Stimulated activated naive CD8-positive, alpha-beta T cell treated with anti-CD3 and anti-CD28 coated beads, Interleukin-15, Interleukin-2, amounts not matched to agents 100 U/mL and 50 U/mL, for 24 hours (primary cell): Measurements from ENCODE around the gene TMED7.

Source experiments
- ATAC-seq: fragments of 150-1000 bp; cut with Tn5 transposase; one replicate; pipeline ENCODE4 v1.10.0; 2021
- DNase-seq: peaks from one replicate; pipeline ENCODE4 v3.0.0; 2021

The TMED7 gene

DNA sequence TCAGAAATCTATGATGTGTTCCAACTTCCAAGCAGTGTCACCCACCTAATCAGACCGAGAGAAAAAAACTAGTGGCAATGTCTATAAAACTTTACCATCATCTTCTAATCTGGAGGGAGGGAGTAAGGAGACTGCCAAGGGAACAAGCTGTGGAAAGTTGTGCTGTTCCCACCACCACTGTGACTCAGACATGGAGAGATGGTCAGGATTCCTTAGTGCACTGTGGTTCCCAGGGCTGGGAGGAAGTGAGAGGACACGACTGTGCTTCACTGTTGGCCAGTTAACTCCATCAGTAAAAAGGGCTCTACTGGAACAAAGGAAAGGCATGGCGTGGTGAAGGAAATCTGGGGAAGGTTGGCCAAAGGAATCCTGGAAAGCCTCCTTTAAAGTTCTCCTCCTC, 42.4 kb downstream of the TMED7 start:
- DNase-seq = no peak
- ATAC-seq = no peak

DNA sequence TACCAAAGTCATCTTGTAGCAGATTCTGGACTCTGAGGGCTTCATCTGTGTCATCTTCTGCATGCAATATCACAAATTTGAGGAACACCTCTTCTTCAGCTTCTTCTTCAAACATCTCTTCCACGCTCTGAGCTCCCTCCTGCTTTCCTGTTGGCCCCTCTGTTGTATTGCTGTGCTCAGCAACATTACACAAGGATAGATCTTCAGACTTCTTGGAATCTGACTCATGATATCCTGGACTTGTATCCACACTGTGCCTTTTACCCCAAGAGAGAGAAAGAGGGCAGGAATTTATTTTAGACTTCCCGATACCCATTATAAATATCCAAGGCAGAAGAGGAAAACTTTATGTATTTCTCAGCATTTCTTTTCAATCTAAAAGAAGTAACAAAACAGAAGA, 44.9 kb downstream of the TMED7 start:
- no peak for ATAC-seq
- no peak for DNase-seq

DNA sequence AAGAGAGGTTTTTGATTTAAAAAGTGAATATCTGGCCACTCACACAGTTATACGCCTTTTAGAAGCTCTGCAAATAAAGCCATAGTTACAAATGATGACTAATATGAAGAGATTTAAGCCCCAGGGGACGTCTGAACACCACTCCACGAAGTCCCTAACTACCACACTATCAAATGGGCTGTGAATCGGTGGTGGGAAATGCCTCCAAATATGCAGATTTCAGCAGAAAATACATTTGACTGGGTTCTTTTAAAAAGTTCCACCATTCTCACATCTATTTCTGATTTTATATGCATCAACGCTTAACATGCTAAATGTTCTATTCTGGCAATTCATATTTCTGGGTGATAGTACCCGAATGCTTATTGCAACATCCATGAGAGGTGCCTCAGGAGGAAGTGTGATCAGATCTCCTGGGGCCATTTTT, 46.1 kb downstream of the TMED7 start:
- DNase-seq (no peak), ATAC-seq (no peak)

DNA sequence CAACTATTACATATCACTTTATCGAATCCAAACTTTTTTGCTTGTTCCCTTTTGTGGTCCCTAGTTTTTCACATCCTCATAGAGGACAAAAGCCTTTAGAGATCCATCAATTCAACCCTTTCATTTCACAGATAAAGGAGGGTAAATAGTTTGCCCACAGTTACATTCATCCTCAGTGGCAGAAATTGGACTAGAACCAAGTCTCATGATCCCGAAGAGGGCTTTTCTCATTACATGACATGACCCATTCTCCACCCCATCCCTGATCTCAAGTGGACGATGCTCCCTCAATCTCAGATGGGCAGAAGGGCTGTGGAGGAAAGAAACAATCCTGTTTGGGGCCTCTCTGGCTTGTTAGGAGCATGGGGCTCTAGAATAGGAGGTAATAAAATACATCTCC, 46.6 kb downstream of the TMED7 start:
- DNase-seq = no peak
- ATAC-seq = no peak

DNA sequence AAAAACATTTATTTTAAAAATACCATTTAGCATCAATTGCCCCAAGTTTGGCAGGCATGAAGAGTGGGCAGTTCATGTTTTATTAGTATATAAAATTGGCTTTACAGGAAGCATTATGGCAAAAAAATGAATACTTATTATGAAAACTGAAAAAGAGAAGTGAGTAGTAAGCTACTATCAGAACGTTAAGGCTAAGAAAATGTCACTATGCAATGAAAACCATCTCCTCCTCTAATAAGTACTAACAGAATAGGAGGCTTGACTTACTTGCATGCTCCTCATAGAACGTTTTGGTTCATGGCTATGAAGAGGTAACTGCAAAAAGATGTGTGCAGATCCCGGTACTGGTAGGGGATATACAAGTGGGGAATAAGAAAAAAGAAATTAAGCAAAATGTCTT, 47.2 kb downstream of the TMED7 start:
- ATAC-seq (no peak), DNase-seq (no peak)

DNA sequence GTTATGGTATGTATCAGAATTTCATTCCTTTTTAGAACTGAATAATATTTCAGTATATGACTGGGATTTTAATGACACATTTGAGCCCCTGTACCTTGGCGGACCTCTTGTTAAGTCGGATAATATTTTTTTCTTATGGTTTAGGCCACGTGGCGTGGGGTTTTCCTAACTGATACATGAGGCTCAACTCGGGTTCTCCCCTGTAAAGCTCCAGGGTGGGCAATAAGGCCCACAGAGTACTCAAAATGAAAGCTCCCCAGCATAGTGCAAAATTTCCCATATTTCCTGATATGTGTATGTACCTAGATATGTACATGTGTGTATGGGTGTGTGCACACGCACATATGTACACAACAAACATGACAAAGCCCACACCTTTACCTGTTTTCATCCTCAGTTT, 48.1 kb downstream of the TMED7 start:
- no peak for ATAC-seq
- DNase-seq = peak; percentile 7

DNA sequence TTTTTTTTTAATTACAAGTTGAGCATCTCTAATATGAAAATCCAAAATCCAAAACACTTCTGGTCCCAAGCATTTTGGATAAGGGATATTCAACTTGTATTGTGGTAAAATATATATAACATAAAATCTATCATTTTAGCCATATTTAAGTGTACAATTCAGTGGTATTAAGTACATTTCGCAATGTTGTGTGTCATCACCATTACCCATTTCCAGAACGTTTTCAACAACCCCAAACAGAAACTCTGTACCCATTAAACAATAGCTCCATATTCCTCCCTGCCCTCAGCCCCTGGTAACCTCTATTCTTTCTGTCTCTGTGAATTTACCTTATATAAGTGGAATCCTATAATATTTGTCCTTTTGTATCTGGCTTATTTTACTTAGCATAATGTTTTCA, 48.5 kb downstream of the TMED7 start:
- no peak for ATAC-seq
- DNase-seq = no peak

DNA sequence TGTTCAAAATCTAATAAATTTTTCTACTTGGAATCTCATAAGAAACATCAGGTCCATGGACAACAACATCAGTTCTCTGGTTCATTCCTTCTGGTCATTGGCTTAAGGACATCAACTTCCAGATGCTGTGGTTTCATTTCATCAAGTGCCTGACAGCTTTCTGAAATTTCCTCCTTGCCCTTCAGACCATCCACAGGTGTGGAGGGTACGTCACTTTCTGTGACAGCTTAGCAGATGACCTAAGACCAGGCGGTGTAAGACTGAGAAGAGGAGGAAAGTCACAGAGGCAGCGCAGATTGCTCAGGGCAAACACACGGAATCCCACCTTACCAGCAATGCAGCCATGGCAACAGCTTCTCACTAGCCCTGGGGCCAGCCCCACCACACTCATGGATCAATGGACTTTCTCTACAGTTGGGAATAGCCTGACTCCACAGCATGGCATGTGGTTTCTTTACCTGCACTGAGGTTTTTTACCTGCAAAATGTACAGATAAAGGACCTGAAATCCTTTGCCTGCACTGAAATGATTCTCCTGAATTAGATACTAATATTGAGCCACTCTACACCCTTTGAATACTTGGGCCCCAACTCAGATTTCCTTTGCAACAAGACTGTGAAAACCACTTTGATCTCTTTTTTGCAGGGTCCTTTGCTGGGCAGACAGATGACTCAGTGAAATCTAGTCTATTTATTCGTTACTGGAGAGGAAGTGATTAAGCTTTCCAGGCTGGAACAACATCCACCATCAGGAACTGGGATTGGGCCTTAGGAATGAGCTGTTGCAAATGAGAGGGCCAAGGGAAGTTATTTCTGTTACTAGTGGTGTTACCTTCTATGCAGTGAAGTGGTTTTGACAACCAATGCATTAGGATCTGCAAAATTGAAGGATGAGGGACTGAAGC, 50.4 kb downstream of the TMED7 start:
- no peak for DNase-seq

DNA sequence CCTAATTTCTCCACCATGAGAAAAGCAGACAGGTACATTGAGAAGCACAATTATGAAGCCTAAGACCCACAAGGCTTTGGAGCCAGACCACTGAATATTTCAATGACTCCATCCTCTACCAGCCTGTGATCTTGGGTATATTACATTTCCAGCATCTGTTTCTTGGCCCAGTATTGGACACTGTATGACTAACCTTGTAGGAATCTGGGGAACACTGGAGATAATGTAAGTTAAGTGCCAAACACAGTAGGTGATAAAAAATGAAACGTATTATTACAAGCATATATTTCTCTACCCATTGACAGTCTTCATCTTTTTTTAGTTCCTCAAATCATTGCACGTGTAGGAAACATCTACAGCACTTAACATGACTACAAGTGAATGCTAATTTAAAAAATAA, 52.7 kb downstream of the TMED7 start:
- DNase-seq = no peak
- ATAC-seq = no peak

More for the DNA sequence above, 50.4 kb downstream of the TMED7 start:
- ATAC-seq = no peak

DNA sequence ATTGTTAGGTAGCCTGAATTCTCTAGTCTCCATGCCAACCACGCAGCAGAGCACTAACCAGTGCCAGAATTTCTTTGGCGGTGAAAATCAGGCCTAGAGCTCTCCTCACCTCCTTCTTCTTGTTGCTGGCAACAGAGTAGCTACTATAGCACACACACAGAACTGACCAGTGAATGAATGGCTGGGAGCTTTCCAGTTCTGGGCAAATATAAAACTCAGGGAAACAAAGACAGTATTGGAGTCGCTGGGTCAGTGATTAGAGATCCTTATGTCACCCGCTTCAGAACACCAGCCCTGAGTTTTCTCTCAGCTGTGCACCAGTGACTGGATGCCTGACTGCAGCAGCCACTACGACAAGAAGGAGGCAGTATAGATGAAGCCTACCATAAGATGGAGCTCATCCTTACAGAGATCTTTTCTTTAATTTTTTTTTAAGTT, 54.4 kb downstream of the TMED7 start:
- DNase-seq (no peak), ATAC-seq (no peak)

DNA sequence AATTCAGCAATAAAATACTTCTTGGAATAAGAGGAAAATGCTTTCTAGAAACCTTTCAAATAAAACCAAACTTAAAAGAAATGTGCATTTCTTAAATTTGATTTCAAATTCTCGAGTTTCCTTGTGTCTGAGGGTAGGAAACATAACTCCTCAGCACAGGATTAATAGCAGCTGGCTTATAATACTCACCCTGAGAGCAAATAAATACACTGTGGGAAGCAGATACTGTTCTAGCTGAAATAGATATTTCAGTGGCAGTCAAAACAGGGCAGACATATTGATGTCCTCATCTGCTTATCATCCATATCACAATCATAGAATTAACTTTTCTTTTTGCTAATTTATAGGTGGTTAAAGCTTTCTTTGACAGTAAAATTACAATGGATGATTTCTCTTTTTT, 57.2 kb downstream of the TMED7 start:
- no peak for ATAC-seq

DNA sequence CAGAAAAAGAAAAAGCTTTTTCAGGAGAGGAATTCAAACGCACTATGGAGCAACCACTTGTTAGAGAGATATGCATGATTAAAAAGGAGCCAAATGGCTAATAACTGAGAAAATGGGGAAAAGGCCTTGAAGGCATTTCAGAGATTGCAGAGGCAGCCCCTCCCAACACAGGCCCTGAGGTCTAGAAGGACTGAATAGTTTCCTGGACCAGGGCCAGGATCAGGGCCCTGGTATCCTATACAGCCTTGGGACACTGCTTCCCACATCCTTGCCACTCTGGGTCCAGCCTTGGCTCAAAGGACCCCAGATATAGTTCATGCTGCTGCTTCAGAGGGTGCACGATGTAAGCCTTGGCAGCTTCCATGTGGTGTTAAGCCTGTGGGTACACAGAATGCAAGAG, 60.6 kb downstream of the TMED7 start:
- ATAC-seq (no peak), DNase-seq (no peak)

More for the DNA sequence above, 57.2 kb downstream of the TMED7 start:
- DNase-seq = no peak
